HK-2 (cell line): Measurements from ENCODE around the gene PFKM.

Experiments
- DNase-seq: peaks from one replicate; pipeline ENCODE4 v3.0.0-alpha.2; 2018; ENCODE audit not compliant: unreplicated experiment

The PFKM gene

DNA sequence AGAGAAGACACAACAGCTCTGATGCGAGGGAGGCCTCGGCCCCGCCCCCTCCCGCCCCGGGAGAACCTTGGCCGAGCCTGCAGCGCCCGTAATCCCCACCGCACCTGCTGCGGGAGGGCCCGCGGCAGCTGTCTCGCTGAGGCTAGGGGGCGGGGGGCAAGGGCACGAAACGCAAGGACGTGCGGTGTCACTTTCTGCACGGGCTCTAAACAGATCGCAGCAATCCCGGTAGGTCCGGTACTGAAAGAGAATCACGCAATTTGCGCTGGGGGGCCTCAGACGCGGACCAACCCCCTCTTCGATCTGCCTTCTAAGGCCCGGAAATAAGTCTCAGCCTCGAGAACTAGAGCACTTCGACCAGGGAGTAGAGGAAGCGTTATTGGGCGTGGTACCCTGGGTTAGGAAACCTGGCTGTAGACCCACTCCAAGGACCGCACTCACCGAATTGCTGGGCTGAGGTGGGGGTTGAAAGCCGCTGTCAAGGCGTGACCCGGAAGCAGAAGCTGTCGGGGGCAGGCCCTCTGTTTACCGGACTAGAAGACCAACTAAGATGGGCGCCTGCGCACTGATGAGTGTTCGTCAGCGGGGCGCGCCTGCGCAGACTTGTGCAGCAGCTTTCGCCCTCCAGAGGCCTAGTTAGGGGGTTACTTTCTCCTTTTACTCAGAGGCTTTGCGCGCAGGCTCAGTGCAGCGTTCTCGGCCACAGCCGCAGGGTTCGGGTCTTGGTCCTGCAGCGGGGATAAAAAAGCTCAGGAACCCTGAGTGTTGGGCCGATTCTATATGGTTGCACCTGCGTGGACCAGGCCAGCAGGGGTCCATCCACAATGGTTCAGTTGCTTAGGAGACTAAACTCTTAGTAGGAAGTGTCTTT, 38.1 kb downstream of the PFKM start, which contains the start of gene ASB8:
ASB8 (minus strand) TSS at position 498 of the 871 bp plus-strand sequence. CDS start 4,019 bp downstream, outside the sequence.
- DNase-seq, result peak; percentile 98

- DNase-seq, result no peak
These were observed 38.8 kb downstream of the PFKM start for GRCh38 chr12:48157889-48158370.

DNA sequence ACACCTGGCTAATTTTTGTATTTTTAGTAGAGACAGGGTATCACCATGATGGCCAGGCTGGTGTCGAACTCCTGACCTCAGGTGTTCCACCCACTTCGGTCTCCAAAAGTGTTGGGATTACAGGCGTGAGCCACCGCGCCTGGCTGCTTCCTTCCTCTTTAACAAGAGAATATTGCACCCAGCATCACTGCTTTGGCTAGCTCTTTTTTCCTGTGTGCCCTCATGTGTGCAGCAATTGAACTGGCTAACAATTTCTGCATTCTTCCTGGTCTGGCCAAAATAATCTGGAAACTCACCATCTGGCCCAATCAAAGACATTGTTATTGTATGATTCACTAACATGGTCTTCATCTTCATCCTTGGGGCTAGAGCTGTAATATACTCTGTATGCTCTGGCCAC, 40.9 kb downstream of the PFKM start:
- no peak for DNase-seq

DNA sequence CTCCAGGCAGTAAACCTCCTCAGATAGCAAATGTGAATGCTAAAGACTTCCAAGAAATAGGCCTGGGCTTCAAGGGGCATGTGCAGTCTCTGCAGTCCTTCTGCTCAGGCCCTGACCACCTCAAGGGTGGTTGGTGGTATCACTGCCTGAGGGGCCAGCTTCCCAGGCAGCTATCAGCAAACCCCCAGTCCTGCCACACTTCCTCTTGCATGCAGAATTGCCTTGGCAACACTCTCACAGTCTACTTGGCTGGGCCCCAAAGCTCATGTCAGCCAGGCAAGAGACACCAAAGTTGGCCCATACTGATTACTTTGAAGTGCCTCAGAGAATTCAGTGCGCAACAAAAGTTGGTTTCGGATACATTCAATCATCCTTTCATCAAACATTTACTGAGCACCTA, 41.6 kb downstream of the PFKM start:
- no peak for DNase-seq

GRCh38 chr12:48163150-48163747, 44.1 kb downstream of the PFKM start:
- no peak for DNase-seq

GRCh38 chr12:48164451-48164850, 45.3 kb downstream of the PFKM start:
- DNase-seq, result no peak

GRCh38 chr12:48165089-48165981, 46.2 kb downstream of the PFKM start:
- no peak for DNase-seq

DNA sequence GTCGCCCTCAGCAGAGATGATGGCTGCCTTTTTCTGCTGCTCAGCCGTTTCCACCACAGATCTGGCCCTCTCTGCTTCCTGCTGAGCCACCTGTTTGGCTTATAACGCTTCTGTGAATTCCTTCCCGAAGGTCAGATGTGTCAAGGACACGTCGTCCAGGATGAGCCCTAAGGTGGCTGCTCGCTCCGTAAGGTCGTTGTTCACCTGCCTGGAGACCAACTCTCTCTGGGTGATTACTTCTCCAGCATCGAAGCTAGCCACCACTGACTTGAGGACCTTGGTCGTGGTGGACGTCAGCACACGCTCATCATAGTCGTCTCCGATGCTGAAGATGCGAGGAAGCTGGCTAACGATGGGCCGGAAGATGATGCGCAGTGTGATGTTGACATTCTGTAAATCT, 49.8 kb downstream of the PFKM start:
- DNase-seq, result no peak

DNA sequence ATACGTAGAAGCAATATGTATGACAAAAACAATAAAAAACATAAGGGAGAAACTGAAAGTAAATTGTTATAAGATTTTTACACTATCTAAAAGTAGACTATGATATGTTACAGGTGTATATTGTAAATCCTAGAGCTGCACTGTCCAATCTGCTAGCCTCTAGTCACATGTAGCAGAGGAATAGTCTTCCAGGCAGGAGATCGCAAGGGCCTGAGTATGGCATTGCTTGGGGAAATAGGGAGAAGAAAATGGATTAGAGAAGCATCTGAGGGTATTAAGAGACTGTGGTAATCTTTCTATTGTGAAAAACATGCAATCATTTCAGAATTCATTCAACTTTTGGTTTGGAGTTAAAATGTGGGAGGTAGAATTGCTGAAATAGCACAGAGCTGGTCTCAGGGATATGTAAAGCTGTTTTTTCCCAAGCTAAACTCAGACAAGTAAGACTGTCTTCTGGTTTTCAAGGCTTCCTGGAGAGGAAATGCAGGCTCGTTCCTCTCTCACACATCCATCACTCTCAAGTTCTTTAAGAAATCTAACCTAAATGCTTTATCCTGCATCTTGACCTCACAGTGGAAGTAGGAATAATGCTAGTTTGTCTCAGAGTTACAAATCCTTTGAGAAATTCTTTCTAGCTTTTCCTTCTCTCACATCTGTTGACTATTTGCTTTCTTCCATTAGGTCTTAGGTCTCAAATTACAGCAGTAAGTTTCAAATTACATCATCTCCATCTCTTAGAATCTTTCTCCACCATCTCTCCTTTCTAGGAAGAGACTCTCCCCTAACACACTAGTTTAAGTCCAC, 56.7 kb downstream of the PFKM start:
- no peak for DNase-seq

GRCh38 chr12:48176417-48176751, 57.2 kb downstream of the PFKM start:
- DNase-seq, result no peak

DNA sequence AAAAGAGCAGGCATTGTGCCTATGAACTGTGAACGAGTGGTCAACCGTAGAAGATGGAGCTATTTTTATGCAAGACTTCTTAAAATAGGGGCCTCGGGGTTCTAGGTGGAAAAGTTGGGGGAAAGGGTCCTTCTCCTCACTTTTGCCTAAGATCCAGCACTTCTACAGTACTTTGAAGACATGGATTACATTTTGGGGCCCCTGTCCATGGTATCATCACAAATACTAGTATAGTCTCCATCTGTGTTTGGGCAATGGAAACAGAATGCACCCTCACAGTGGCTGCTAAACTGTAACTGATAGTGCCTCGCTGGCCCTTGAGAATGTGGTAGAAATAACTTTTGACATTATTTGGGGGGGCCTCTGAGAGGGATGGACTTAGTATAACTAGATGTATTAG, 58.8 kb downstream of the PFKM start:
- DNase-seq, result no peak

DNA sequence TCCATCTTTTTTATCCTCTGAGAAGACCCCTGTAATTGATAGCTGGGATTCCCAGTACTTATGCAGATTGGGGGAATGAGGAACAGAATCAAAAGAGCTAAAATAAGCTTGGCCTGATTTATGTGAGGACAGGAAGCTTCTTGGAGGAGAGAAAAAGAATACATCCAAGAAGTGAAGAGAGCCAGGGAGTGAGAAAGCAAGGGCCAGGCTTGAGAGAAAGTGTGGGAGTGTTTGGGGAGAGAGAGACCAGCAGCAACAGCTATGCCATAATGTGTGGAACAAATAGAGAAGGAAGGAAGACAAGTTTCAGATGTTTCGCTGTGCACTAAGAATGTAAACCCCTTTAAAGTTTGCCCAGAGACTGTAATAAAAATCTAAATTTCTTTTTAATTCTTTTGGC, 60.3 kb downstream of the PFKM start:
- DNase-seq, result no peak

DNA sequence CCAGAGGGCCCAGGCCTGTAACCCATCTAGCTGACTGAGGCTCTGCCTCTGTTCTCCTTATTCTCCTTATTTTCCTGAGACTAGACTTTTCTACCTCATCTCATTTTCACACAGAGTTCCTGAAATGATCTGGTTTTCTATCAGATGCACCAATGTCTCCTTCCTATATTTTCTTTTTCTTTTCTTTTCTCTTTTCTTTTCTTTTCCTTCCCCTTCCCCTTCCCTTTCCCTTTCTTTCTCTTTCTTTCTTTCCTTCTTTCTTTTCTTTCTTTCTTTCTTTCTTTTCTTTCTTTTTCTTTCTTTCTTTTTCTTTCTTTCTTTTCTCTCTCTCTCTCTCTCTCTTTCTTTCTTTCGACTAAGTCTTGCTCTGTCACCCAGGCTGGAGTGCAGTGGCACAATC, 61.3 kb downstream of the PFKM start:
- DNase-seq, result no peak

- no peak for DNase-seq
These were observed 61.8 kb downstream of the PFKM start for GRCh38 chr12:48180857-48181495.

GRCh38 chr12:48182631-48183030, 63.5 kb downstream of the PFKM start:
- DNase-seq, result no peak

GRCh38 chr12:48183091-48183875, 64.1 kb downstream of the PFKM start, which contains the start of gene CCDC184:
TSS of gene CCDC184 (plus strand) at chr12:48183644. CDS start at chr12:48184123, 479 bp downstream.
- peak; percentile 51 for DNase-seq

- no peak for DNase-seq
These were observed 64.8 kb downstream of the PFKM start for GRCh38 chr12:48183876-48184548.

DNA sequence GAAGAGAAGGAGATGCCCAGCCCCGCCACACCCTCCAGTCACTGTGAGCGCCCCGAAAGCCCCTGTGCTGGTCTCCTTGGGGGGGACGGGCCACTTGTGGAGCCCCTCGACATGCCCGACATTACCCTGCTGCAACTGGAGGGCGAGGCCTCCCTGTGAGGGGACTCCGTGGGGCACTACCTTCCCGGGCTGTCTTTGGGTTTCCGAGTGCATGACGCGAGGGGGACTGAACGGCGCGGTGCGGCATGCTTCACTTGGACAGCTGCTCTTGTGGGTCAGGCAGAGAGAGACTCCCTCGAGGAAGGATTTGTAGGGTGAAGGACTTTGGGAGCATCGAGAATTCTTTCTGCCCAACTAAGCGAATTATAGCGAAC, 65.4 kb downstream of the PFKM start:
- no peak for DNase-seq

DNA sequence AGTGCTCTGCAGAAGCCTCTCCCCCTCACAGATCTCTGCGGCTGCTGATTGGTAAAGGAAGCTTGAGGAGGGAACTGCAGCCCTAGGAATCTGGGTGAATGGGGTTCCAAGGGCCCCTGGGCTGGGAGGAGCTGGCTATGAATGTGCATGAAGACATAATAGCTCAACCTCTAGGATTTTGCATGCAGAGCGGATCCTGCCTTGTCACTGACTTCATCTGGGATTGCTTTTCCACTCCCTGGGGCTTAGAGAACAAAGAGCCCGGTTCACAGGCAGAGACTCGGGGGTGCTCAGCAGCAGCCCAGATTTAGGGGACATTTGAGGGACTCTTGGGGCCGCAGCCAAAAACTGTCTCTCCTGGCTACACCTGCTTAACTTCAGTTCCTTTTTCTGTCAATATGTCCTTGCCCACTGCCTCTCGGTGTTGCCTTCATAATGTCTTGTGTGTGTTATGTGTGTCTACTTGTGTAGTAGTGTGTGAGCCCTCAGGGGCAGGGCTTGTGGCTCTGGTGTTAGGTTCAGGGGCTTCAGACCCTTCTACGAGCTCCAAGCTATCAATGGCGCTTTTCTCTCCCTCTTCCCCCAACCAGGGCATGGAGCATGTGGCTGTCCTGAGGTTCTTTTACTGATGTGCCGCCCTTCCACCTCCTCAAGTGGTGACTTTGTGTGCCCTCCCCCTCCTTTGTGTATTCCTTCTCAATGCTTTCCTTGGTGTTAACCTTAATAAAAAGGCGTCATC, 66.2 kb downstream of the PFKM start:
- no peak for DNase-seq
